NCI-H226 (cell line): ENCODE measurements around the gene GFOD1.
"Not testable (repeated sequence)": the region's sequence is repeated elsewhere in the genome, so short reads cannot be mapped to it uniquely, and the experiment has no call there.

ENCODE experiments used
- DNase-seq: peaks from one replicate; pipeline ENCODE4 v3.0.0-alpha.2; 2015

Gene GFOD1

GRCh38 chr6:13398421-13398994 is 88.9 kb downstream of the GFOD1 start:
- peak; percentile 21 for DNase-seq

DNA sequence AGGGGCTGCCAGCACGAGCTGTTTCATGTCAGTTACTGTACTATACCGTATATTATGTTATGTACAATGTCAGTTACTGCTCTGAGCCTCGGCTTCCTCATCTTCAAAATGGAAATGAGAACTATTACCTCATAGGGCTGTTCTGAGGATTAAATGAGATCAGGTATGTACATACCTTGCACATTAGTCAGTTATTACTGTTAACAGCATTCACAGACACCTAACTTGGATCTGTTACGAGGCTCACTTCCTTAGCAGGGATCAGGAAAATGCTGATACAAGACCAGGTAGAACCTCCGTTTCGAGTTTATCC is 89.4 kb downstream of the GFOD1 start:
- DNase-seq, result peak; percentile 74

DNA sequence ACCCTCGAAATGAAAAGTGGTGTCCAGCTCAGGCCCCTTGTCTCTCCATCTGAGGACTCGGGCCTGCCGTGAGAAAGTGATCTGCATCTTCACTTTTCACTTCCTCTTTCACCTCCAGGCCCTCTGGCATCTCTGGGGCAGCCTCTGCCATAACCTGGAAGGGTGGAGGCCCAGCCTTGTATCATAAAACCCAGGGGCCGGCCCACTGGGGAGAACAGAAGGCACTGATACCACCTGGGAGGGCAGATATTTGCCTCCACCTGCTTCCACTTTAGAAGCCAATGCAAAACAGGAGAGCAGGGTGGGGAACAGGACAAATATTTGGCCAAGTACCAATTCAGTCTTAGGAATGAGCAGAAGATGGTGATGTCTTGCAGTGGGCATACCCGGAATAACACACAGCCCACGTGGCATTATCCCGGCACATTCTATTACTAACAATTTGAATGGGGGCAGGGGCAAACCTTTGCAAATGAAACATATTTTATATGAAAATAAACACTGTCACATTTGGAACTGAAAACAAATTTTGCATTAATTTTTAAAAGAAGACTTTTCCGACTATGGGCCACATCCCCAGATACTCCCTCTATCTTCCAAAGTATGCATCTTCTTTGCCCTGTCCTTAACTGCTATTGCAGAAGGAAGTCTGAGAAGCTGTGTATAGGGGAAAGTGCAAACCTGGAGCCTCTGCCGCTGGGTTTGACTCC is 89.9 kb downstream of the GFOD1 start:
- peak; percentile 67 for DNase-seq

GRCh38 chr6:13396241-13396792 is 91.1 kb downstream of the GFOD1 start:
- DNase-seq, result no peak

DNA sequence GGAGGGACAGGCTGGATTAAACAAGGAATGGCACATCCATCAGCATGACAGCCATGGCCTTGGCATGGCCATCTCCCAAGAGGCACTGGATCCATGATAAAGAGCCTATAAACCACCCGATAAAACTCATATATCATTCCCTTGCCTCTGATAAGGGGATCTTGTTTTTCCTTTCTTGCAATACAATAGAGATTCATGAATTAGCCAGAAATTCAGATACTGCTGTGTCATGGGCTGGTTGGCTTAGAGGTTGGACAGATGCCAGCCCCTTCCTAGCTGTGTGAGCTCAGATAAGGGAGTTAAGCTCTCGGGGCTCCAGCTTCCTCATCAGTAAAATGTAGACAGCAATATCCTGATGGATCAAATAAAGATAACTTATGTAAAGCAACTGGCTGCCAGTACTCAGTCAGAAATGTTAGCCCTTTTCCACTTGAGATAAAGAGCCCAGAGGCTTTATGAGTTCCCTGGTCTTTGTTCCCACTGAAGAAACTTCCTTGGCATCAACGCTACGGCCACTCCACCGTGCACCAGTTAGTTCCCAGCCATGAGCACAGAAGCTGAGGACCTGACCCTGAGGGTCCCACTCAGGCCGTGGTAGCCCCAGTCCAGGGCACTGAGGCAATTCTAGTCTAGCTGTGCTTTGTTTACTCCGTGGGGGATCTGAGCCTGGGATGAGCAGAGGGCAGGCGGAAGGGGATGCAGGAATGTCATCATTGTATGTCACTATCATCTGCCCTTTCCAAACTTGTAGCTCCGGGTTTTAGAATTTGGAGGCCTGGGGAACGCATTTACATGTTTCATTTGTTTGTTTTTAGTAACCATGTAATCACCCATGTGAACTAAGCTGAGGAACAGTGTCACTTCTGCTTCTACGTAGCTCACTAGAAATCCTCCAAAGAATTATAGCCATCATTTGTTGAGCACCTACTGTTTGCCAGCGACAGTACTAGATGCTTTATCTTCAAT is 91.8 kb downstream of the GFOD1 start:
- DNase-seq, result peak; percentile 98

DNA sequence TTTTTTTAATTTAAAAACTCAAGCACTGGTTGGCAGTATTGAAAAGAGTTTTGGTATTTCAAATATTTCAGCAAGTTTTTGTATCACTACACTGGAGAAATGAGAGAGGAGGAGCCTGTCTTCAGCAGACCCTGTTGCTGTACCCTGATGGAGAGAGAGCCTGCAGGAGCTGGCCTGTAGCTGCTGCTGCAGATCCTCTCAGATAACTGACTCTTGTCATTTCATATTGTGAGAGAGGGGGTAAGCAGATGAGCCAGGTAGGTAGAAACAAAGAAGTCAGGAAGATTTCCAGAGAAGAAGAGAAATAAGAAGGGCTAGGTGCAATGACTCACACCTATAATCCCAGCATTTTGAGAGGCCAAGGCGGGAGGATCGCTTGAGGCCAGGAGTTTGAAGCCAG is 94.9 kb downstream of the GFOD1 start:
- DNase-seq, result no peak

DNA sequence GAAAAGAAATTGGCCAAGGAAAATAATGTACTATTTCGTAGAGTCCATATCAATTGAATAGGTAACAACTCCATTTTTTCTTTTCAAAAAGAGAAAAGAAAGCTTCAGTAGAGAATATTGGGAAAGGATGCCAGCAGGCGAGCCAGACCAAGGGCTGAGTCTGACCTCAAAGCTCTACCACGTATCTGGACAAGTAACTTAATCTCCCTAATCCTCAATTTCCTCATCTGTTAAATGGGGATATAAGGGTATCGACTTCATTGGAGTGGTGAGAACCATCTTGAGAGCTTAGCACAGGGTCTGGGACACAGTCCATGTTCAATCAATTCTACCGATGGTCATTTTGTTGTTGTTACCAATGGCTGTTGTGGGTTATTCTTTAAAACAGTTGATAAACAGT is 95.9 kb downstream of the GFOD1 start:
- DNase-seq, result no peak

GRCh38 chr6:13390658-13391057 is 96.7 kb downstream of the GFOD1 start:
- DNase-seq, result no peak

- DNase-seq, result not testable (repeated sequence)
Measured at GRCh38 chr6:13389237-13389636, 98.2 kb downstream of the GFOD1 start.

DNA sequence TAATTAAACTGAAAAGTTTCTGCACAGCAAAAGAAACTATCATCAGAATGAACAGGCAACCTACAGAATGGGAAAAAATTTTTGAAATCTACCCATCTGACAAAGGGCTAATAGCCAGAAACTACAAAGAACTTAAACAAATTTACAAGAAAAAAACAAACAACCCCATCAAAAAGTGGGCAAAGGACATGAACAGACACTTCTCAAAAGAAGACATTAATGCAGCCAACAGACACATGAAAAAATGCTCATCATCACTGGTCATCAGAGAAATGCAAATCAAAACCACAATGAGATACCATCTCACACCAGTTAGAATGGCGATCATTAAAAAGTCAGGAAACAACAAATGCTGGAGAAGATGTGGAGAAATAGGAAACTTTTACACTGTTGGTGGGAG is 98.6 kb downstream of the GFOD1 start:
- not testable (repeated sequence) for DNase-seq

GRCh38 chr6:13384966-13385365 is 102.4 kb downstream of the GFOD1 start:
- DNase-seq, result no peak

DNA sequence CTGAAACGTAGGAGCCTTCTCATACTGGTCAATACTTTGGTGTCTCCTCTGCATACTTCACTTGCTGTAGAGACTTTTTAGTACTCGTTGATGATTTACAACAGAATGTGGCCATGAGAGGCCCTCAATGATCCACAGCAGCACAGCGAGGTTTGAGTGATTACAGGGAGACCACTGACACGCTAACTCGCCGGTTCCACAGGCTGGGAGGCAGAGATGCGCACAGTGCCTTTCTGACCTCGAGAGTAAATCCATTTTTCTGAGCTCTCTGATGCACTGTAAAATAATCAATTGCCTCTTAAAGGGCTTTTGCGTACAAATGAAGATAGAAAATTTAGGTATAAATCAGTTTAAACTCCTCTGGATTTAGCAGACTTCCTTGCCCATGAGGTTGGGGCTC is 102.9 kb downstream of the GFOD1 start:
- DNase-seq, result no peak

GRCh38 chr6:13383328-13384163 is 103.9 kb downstream of the GFOD1 start:
- peak; percentile 57 for DNase-seq

- no peak for DNase-seq
Measured at GRCh38 chr6:13380761-13381160, 106.6 kb downstream of the GFOD1 start.

DNA sequence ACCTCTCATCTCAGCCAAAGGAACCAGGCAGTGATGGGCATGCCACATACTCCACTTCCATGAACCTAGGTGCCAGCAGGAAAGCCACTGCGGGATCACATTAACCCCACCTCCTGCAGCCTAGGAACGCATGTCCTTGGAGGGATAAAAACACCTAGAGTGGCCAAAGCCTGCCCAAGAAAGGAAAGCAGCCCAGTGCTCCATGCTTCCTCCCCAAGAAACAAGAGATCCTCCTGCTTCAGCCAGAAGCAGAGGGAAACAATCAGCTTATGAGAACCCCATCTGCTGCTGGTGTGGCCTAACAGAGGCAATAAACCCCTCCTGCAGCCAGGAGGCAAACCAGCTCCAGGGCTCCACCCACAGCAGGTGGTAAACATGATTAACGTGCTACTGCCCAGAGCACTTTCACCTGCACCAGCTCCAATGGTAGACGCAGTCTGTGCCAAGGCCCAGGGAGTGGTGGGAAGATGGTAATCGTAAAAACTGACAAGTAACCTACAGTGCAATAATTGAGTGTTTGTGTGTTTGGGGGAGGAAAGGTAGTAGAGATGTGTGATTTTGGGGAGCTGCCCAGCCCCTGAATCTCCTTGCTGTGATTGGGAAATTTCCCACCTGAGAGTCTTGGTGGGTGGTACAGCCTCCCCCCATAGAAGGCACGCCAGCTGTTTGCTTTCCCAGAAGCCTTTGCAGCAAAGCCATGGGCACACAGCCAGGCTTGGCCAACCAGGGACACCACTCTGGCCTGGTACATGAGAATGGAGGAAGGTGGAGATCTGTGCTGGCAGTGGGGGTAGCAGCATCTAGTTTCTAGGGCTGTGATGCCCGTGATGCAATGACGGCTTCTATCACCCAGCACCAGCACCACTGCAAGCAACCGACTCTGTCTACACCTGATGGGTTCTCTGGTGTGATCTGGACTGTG is 108.5 kb downstream of the GFOD1 start:
- DNase-seq, result no peak

DNA sequence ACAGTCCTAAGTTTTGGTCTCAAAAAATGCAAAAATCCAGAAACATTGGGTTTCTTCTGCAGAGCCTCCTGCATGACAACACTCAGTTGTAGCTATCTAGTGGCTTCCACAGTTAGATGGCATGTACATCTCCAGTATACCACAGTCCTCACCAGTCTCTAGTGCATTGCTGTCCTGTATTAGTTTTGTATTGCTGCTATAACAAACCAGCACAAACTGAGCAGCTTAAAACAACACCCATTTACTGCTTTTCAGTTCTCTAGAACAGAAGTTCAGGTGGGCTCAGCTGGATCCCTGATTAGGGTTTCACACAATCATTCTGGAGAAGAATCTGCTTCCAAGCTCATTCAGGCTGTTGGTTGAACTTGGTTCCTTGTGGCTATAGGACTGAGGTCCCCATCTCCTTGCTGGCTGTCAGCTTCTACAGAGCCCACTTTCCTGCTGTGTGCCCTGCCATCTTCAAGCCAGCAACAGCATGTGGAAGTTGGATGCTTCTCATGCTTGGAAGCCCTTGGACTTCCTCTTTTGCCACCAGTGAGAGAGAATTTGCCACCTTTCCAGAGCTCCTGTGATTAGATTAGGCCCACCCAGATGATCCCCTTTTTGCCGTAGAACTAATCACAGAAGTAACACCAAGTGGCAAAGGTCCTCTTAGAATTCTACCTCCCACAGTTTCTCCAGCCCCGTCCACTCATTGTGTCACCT is 110.2 kb downstream of the GFOD1 start:
- no peak for DNase-seq

- no peak for DNase-seq
Measured at GRCh38 chr6:13375360-13375878, 112.0 kb downstream of the GFOD1 start.

DNA sequence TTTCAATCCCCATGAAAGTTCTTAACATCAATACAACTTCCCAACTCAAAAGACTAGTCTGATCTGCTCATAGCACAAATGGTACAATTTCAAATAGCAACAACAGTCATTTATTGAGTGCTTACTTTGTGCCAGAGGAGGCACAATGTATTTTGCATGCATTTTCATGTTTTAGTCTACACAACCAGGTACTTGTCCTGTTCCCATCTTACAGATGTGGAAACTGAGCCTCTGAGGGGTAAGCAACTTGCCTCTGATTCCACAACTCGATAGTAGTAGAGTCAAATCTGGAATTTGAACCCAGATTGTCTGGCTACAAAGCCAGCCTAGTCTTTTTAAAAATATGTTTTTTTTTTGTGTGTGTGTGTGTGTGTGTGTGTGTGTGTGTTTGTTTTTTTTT is 113.5 kb downstream of the GFOD1 start:
- no peak for DNase-seq

DNA sequence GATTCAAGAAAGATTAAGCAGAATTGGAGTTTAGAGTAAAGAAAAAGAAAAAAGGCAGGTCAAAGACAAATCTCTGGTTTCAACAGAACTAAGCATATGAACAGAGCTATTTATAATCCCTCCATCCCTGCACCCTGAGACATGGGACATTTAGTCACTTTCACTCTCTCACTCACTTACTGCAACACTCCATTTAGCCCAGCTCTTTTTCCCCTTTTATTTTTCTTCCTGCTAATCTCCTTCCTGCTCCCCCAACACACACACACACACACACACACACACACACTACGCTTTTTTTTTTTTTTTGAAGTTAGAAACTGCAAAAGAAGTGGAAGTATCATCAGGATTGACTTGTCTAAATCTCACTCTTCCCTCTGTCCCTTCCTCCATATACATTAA is 113.9 kb downstream of the GFOD1 start:
- no peak for DNase-seq

DNA sequence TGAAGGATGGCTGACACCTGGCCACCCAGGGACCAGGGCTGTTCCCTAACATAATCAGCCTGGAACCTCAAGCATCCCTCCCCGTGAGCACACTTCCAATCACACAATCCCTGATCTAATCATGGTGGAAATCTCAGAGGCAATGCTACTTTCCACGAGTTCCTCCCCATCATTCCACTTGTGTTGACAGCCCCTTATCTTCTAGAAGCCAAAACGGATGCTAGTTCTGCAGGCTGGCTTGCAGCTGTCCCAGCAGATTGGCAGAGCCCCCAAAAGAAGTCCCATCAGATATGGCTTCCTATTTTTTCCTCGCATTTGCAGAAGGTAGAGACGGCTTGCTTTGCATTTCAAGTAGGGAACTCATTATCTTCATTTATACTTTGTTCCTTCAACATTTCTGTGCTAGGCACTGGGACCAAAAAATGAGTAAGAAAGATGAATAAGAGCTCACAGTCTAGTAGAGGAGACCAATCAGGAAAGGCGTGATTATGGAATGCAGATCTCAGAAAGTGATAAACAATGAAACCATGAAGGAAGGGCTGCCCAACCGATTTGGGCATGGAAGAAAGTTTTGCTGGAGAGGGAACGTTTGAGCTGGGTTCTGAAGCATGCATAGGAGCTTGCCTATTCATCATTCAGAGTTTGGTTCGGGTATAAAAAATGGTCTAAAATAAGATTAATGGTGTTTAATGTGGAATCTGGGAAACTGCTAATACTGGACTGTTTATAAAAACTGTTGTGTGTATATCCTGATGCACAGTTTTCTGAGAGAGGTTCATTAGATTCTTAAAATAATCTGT is 114.5 kb downstream of the GFOD1 start:
- no peak for DNase-seq
